Kidney epithelial cell (primary cell): Measurements from ENCODE around the gene APP. TPM values are rescaled to one million over a fixed set of nuclear protein-coding genes. Genes with fewer than 3 reads are reported as not detected.

ENCODE experiments used
- DNase-seq: peaks from one replicate; pipeline ENCODE4 v3.0.0-alpha.2; 2010; ENCODE audit warnings: low read depth
- H3K27me3 ChIP-seq: 2 replicates; pipeline ENCODE4 v1.6.0; 2011; ENCODE audit warnings: low read length; ENCODE audit not compliant: control insufficient read depth, insufficient read depth
- H3K36me3 ChIP-seq: 2 replicates; pipeline ENCODE4 v1.5.1; 2011; ENCODE audit warnings: low read length; ENCODE audit not compliant: control insufficient read depth, insufficient read depth
- H3K4me3 ChIP-seq: 2 replicates; pipeline ENCODE4 v1.5.1; 2011; ENCODE audit warnings: low read depth, mild to moderate bottlenecking, control low read depth, low read length
- CTCF ChIP-seq: IDR thresholded peaks from 2 replicates; pipeline ENCODE4 v1.5.1; 2011; ENCODE audit warnings: mild to moderate bottlenecking, moderate library complexity, low read length, control low read depth, inconsistent platforms; ENCODE audit not compliant: insufficient read depth, poor library complexity, severe bottlenecking
- total RNA-seq: library from RNA; depleted of rRNA; stranded (reverse); fragments of >200 nt; gene quantifications from 2 replicates; pipeline ENCODE4 v1.2.3, GENCODE V29; 2015

Gene APP
- total RNA-seq, 1 donor from 2014 or later: 624 TPM

- no peak for DNase-seq
Measured at GRCh38 chr21:25871566-25871965, 299.0 kb downstream of the APP start.

GRCh38 chr21:25870084-25870483, 300.5 kb downstream of the APP start:
- DNase-seq: no peak
- H3K36me3 ChIP-seq: no peaks in the 10 kb centered on the region
- no peak for TF ChIP-seq CTCF
- H3K27me3 ChIP-seq: no peaks in the 10 kb centered on the region
- no peak overlapping the region for H3K4me3 ChIP-seq

More at GRCh38 chr21:25871566-25871965, 299.0 kb downstream of the APP start:
- H3K36me3 ChIP-seq: no peaks in the 10 kb centered on the region
- H3K27me3 ChIP-seq: no peaks in the 10 kb centered on the region
- no peak overlapping the region for H3K4me3 ChIP-seq
- peak; percentile 27 for TF ChIP-seq CTCF

- no peak overlapping the region for H3K4me3 ChIP-seq
- no peaks in the 10 kb centered on the region for H3K27me3 ChIP-seq
- no peaks in the 10 kb centered on the region for H3K36me3 ChIP-seq
- no peak for TF ChIP-seq CTCF
- no peak for DNase-seq
Measured at GRCh38 chr21:25867061-25867460, 303.5 kb downstream of the APP start.

- DNase-seq: no peak
- H3K4me3 ChIP-seq: no peak overlapping the region
- no peaks in the 10 kb centered on the region for H3K36me3 ChIP-seq
- no peaks in the 10 kb centered on the region for H3K27me3 ChIP-seq
- no peak for TF ChIP-seq CTCF
Measured at GRCh38 chr21:25863747-25864146, 306.8 kb downstream of the APP start.

- TF ChIP-seq CTCF: no peak
- Histone ChIP-seq H3K36me3 (no peaks in the 10 kb centered on the region), H3K27me3 (no peaks in the 10 kb centered on the region), H3K4me3 (no peak overlapping the region)
- DNase-seq: no peak
Measured at GRCh38 chr21:25863031-25863430, 307.5 kb downstream of the APP start.

GRCh38 chr21:25862596-25862995, 308.0 kb downstream of the APP start:
- Histone ChIP-seq H3K4me3 (no peak overlapping the region), H3K27me3 (peaks cover 2% of the 10 kb centered on the region), H3K36me3 (no peaks in the 10 kb centered on the region)
- TF ChIP-seq CTCF: peak; percentile 73
- no peak for DNase-seq
